Measurements from ENCODE around the gene AGPAT3. TPM values are rescaled to one million over a fixed set of nuclear protein-coding genes. Genes with fewer than 3 reads are reported as not detected.

AGPAT3 gene
- total and polyA plus RNA-seq, 2 donors (not counting 3 experiments of a cell fraction or from before 2014, with no cell fraction given): 39.9 to 76.7 TPM

- Histone ChIP-seq H3K4me1 (ENCODE audit: control insufficient read depth, extremely low read depth, insufficient read depth, low read length) (peaks cover 7% of the 10 kb centered on the region), H4K20me1 (replicated peaks; ENCODE audit: control insufficient read depth, extremely low read depth, insufficient read depth, low read length) (no peaks in the 10 kb centered on the region), H3K9ac (replicated peaks; ENCODE audit: extremely low read depth, insufficient read depth, low read length) (no peak overlapping the region), H3K9me1 (replicated peaks; ENCODE audit: control insufficient read depth, extremely low read depth, insufficient read depth, low read length) (no peaks in the 10 kb centered on the region), H3K27ac (ENCODE audit: insufficient read depth, low read depth, low read length) (no peak overlapping the region), H3K4me3 (replicated peaks in 1 of 3; ENCODE audit: insufficient read depth in 1 of 3, low read depth in 1 of 3, low read length in 3 of 3) (no peak overlapping the region), H3K79me2 (ENCODE audit: control insufficient read depth, insufficient read depth, low read length) (peaks cover 59% of the 10 kb centered on the region), H2AFZ (ENCODE audit: low read depth, low read length) (no peak overlapping the region), H3K9me3 (replicated peaks; ENCODE audit: control insufficient read depth, insufficient read depth, low read length) (no peaks in the 10 kb centered on the region), H3K27me3 (ENCODE audit: control insufficient read depth in 2 of 2, insufficient read depth in 2 of 2, low read length in 2 of 2) (no peaks in the 10 kb centered on the region), H3K36me3 (ENCODE audit: control insufficient read depth in 2 of 2, extremely low read depth in 1 of 2, insufficient read depth in 2 of 2, low read length in 2 of 2) (peaks cover 0 to 10% of the 10 kb centered on the region in 2 experiments), H3K4me2 (ENCODE audit: insufficient read depth, low read length) (no peak overlapping the region)
- FAIRE-seq (no peak), DNase-seq (ENCODE audit: low read depth, low spot score) (no peak)
- intact Hi-C loops (cut with micrococcal nuclease): no loop called here
- no peak for TF ChIP-seq CTCF (IDR thresholded peaks at IDR 0.05; ENCODE audit: extremely low read depth in 1 of 2, insufficient read depth in 1 of 2, low read depth in 1 of 2, low read length in 2 of 2)
- TF ChIP-seq GATA2 (IDR thresholded peaks at IDR 0.05; ENCODE audit: insufficient read depth, insufficient read length, low read depth, low read length): no peak
- no peak for TF ChIP-seq POLR2A (IDR thresholded peaks at IDR 0.05; ENCODE audit: low read depth, low read length)
- TF ChIP-seq POLR2AphosphoS5 (IDR thresholded peaks at IDR 0.05; ENCODE audit: insufficient read depth, low read depth, low read length): no peak
- TF ChIP-seq MYC (IDR thresholded peaks at IDR 0.05; ENCODE audit: low read depth, low read length): no peak
- TF ChIP-seq MAX (IDR thresholded peaks at IDR 0.05; ENCODE audit: insufficient read depth, insufficient read length): no peak
- no peak for TF ChIP-seq EZH2 (IDR thresholded peaks at IDR 0.05; ENCODE audit: borderline replicate concordance, low read depth, low read length, severe bottlenecking)
- TF ChIP-seq JUN (IDR thresholded peaks at IDR 0.05; ENCODE audit: borderline replicate concordance, insufficient read depth, insufficient read length, low read depth): no peak
- TF ChIP-seq FOS (IDR thresholded peaks at IDR 0.05; ENCODE audit: borderline replicate concordance, insufficient read depth, low read length): no peak
- CTCF ChIA-PET: no interaction called here
- POLR2A ChIA-PET: no interaction called here
- dilution Hi-C loops (cut with MboI; ENCODE audit: extremely low pct_ligation_motif_present, low sequenced_read_pairs): no loop called here
- BruUV-seq (replicated peaks): no TSS peak
Observed at GRCh38 chr21:43881935-43882334, 16.9 kb downstream of the AGPAT3 start.
